HG02759 (cell line): ENCODE data around the gene SDC3.

Source experiments
- ATAC-seq: cut with Tn5 transposase; IDR thresholded peaks from one replicate; pipeline ENCODE4 v1.9.1; 2021; ENCODE audit warnings: mild to moderate bottlenecking, moderate library complexity; ENCODE audit not compliant: unreplicated experiment

The SDC3 gene

GRCh38 chr1:30855686-30856259, 52.8 kb downstream of the SDC3 start:
- ATAC-seq: no peak

- no peak for ATAC-seq
These were observed 55.2 kb downstream of the SDC3 start for GRCh38 chr1:30853350-30853749.

- ATAC-seq: no peak
These were observed 56.5 kb downstream of the SDC3 start for GRCh38 chr1:30852026-30852425.

- no peak for ATAC-seq
These were observed 57.3 kb downstream of the SDC3 start for GRCh38 chr1:30851286-30851685.

GRCh38 chr1:30850607-30851006, 58.0 kb downstream of the SDC3 start:
- no peak for ATAC-seq

GRCh38 chr1:30848130-30848529, 60.4 kb downstream of the SDC3 start:
- ATAC-seq: no peak

- no peak for ATAC-seq
These were observed 61.1 kb downstream of the SDC3 start for GRCh38 chr1:30847358-30847972.

- no peak for ATAC-seq
These were observed 62.0 kb downstream of the SDC3 start for GRCh38 chr1:30846587-30846986.

- ATAC-seq: no peak
These were observed 62.7 kb downstream of the SDC3 start for GRCh38 chr1:30845904-30846290.

- no peak for ATAC-seq
These were observed 63.2 kb downstream of the SDC3 start for GRCh38 chr1:30845237-30845903.

- ATAC-seq: no peak
These were observed 63.9 kb downstream of the SDC3 start for GRCh38 chr1:30844631-30845030.

- ATAC-seq: no peak
These were observed 65.7 kb downstream of the SDC3 start for GRCh38 chr1:30842697-30843354.

GRCh38 chr1:30840904-30841598, 67.5 kb downstream of the SDC3 start:
- ATAC-seq: no peak

- no peak for ATAC-seq
These were observed 68.7 kb downstream of the SDC3 start for GRCh38 chr1:30839827-30840359.

GRCh38 chr1:30838996-30839395, 69.6 kb downstream of the SDC3 start:
- no peak for ATAC-seq

- no peak for ATAC-seq
These were observed 70.9 kb downstream of the SDC3 start for GRCh38 chr1:30837653-30838052.

GRCh38 chr1:30834253-30834652, 74.3 kb downstream of the SDC3 start:
- ATAC-seq: no peak

GRCh38 chr1:30830537-30830936, 78.0 kb downstream of the SDC3 start:
- ATAC-seq: no peak

- no peak for ATAC-seq
These were observed 78.7 kb downstream of the SDC3 start for GRCh38 chr1:30829889-30830288.

- no peak for ATAC-seq
These were observed 83.7 kb downstream of the SDC3 start for GRCh38 chr1:30824736-30825429.
